GM19372 (cell line): ENCODE results near the gene ACOT6.
"Not testable (repeated sequence)": the region's sequence is repeated elsewhere in the genome, so short reads cannot be mapped to it uniquely, and the experiment has no call there.

Source experiments
- ATAC-seq: cut with Tn5 transposase; IDR thresholded peaks from one replicate; pipeline ENCODE4 v1.9.1; 2021; ENCODE audit warnings: mild to moderate bottlenecking, low read depth, moderate library complexity; ENCODE audit not compliant: unreplicated experiment

ACOT6 gene

DNA sequence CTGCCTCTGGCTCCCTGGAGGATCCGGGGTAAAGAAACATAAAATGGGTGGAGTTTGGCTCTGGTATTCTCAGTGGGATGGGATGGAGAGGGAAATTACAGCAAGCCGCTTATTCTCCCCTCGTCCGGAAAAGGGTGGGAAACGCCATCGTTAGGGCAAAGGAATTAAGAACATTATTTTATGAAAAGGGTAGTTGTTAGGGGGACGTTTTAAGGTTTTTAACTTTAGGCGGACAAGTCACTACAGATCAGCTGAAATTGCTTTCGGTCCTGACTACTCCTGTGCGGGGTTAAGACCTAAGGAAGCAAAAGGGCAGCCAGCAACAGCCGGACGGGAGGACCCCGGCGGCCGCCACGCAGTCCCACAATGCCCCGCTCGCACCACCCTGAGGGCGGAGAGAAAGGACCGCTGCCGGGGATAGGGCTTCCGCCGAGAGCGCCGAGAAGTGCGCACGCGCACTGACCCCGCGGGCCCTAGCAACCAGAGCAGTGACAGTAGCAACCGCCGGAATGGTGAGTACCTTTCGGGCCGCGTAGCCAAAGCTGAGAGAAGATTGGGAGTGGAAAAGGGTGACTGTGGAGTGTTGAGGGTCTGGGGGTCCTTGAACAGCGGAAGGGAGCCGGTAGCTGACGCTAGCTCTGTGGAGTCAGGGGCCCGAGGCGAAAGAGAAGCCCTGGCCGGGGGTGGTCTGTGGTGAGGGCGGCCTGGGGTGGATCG is 32.4 kb downstream of the ACOT6 start, which contains the start of gene DNAL1:
Gene DNAL1 (plus strand): TSS at position 456 of the 717 bp plus-strand sequence. CDS start 54 bp downstream, at position 510.
- ATAC-seq, result peak; percentile 96

- ATAC-seq, result no peak
Observed at GRCh38 chr14:73645248-73645610, 32.9 kb downstream of the ACOT6 start.

DNA sequence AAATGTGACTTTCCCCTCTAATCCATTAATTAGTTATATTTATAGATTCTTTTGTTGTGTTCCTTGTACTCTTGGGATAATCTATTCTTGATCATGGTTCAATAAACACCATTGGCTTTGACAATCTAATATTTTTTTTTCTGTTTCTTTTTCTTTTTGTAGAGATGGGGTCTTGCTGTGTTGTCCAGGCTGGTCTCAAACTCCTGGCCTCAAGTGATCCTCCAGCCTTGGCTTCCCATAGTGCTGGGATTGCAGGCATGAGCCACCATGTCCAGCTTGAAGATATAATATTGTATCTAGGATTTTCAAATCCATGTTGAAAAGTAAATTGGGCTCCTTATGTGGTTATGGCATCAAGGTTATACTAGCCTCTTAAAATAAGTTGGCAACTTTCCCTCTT is 38.7 kb downstream of the ACOT6 start:
- ATAC-seq, result no peak

DNA sequence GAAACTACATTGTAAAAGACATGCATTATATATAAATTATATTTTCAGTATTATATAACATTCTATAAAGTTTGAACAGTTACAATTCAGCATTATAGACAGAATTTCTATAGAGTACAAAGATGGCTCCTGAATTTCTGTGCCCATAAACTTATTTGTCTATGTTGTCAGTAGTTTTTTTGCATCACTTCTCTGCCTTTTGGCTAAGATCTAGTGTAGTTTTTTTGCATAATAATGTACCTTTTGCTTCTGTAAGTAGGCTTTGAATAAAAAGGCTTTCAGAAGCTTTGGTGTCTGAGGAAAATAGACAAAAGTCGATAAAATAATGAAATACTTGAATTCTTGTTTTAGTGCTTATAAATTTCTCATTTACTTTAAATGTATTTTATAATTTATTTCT is 43.5 kb downstream of the ACOT6 start:
- ATAC-seq, result no peak

DNA sequence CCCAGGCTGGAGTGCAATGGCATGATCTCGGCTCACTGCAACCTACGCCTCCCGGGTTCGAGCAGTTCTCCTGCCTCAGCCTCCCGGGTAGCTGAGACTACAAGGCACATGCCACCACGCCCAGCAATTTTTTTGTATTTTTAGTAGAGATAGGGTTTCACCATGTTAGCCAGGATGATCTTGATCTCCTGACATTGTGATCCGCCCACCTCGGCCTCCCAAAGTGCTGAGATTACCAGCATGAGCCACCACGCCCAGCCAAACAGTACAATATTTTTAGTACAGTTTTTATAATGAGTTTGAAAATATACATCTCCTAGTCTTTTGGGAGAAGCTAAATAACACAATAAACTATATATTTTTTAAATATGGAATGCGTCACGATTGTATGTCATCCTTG is 46.9 kb downstream of the ACOT6 start:
- ATAC-seq, result not testable (repeated sequence)

DNA sequence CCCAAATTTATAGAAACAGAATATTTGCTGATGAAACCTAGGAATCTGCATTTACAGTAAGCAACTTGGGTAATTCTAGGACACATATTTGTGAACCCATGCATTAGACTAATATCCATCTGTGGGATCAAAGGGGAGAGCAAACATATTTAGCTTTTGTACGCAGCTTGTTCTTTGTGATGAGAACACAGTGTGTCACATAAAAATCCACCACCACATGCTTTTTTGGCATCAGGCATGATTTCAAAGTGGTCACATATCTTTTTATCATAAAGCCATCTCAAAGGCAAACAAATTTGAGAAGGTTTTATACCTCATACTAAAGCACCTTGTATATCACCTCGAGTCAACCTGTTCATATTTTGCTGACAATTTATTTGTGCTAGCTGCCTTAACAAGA is 48.2 kb downstream of the ACOT6 start:
- no peak for ATAC-seq

DNA sequence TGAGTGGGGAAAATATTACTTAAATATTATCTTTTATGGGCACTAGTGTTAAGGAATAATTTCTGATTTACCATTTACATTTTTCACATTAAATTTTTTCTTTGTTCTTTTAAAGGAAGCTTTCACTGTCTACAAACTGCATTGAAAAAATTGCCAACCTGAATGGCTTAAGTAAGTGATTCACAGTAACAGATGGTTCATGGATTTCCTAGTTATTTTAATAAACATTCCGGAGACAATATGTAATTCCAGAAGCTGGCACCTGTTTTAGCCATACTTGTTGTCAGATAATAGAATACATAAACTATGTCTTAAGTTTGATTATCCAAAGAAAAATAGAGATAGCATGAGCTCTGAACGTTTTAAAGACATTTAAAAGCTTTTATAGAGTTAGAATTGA is 49.6 kb downstream of the ACOT6 start:
- no peak for ATAC-seq

DNA sequence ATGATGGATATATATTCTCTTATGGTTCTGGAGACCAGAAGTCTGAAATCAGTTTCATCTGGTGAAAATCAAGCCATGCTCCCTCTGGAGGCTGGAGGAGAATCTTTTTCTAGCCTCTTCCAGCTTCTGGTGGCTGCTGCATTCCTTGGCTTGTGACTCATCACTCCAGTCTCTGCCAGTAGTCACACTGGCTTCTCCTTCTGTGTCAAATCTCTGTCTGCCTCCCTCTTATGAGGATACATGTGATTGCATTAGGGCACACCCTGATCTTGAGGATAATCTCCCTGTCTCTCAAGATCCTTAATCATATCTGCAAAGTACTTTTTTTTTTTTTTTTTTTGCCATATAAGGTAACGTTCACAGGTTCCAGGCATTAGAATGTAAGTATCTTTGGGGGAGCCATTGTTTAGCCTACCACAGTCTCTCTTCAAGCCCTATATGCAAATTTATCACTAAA is 50.2 kb downstream of the ACOT6 start:
- no peak for ATAC-seq

GRCh38 chr14:73663548-73664212 is 51.4 kb downstream of the ACOT6 start:
- no peak for ATAC-seq

DNA sequence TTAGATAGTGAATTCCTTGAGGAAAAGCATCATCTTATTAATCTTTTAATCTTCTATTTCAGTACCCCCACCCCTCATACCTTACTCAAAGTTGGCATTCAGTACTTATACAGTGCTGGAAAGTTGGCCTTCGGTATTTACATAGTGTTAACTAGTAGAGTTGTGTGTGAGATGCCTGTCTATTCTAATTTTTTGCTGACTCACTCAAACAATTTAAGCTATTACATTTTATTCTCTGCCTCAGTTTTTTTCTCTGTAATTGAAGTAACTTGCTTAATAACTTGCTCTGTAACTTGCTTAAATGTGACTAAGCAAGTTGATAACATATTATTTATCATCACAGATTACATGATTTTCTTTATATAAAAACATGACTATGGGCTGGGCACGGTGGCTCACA is 52.8 kb downstream of the ACOT6 start:
- ATAC-seq, result no peak

DNA sequence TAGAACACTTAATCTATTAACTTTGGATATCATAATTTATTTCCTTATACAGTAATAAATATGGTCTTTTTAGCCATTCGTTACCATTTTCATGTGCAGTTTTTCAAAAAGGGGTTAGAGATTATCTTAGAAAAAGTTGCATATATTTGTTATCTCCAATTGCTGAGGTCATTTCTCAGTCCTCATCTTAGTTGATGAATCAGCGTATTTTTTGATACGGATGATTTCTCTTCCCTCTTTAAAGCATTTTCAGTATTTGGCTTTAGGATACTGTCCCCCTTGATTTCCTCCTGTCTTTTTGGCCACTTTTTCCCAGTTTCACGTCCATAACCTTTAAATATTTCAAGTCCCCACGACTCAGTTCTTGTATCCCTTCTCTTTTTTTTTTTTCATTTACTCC is 54.3 kb downstream of the ACOT6 start:
- ATAC-seq, result no peak

DNA sequence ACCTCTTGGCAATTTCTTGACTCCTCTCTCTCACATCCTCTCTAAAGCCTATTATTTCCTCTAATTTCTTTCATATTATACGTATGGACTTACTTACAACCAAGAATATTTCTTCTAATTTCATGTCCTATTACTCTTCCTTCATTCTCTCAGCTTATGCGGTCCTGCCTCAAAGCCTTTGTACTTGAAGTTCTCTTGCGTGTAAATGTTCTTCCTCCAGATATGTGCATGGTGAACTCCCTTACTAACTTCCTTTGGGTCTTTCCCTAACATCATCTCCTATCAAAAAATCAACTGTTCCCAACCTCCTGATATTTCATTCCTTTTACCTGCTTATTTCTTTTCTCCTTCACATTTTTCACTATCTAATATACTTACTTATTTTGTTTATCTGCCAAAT is 55.5 kb downstream of the ACOT6 start:
- ATAC-seq, result no peak
